GM19023 (cell line): ENCODE measurements around the gene ITIH5.

Experiments used
- ATAC-seq: cut with Tn5 transposase; IDR thresholded peaks from one replicate; pipeline ENCODE4 v1.9.1; 2021; ENCODE audit warnings: mild to moderate bottlenecking, moderate library complexity; ENCODE audit not compliant: unreplicated experiment

The ITIH5 gene

DNA sequence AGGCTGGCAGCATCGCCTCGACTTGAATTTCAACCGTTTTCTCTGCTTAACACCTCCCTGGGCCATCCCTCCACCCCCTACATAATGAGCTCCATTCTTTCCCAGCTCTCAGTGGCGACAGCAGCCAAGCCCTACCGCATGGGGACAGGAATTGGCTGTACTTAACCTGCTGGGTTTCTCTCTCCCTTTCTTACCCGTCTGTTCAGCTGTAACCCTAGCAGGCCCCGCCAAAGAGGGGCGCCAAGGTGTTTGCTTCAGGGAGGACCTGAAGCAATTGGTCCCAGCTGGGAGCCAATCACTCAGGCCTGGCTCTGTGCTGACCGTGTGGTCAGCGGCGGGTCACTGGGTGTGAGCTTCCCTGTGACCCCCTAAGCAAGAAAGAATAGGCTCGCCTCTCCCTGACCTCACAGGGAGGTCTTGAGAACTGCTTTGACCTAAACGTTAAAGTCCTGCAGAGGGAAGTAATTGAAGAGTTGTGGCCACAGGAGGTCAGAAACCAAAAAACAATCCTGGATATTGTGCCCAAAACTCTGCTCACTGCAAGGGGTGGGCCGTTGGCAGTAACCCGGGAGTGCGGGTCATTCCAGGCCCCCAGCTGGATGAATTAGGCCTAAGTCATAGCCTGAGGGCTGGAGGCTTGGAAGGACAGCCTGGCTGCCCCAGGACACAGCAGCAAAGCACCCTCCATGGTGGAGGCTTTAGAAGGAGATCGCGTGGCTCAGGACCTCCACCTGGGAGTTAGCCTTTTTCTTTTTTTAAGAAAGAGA lies 114.6 kb downstream of the ITIH5 start:
- ATAC-seq: no peak

DNA sequence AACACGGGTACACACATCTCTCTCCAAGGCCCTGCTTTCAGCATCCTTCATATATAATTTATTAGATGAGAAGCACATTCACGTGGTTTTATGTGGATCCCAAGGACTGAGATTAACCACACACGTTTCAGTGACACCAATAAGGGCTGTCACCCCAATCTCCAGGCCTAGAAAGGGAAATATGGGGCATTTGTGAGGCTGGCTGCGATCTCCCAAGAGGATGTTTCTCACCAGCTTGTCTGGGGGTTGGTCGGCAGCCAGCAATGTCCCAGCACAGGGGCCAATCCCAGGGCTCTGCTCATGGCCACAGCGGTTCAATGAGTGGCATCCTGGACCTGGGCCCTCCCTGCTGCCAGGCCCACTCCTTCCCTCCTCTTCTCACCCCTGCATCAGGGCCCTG lies 115.5 kb downstream of the ITIH5 start:
- ATAC-seq: no peak

DNA sequence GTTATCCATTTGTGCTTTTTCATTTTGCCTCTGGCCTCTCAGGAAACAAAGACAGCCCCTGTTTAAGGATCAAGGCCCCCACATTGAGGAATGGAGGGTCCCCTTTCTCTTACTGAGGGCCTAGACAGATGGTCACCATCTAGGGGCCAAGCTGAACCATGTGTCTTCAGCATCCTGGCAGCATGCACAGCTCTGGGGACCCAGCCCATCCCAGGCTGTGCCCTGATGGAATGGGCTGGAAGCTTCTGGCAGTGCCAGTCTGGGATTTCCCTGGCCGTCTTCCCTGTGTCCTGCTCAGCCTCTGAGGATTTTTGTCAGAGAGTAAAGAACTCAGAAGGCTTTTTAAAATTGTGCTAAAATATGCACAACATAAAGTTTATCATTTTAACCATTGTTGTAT lies 116.8 kb downstream of the ITIH5 start:
- ATAC-seq: no peak

DNA sequence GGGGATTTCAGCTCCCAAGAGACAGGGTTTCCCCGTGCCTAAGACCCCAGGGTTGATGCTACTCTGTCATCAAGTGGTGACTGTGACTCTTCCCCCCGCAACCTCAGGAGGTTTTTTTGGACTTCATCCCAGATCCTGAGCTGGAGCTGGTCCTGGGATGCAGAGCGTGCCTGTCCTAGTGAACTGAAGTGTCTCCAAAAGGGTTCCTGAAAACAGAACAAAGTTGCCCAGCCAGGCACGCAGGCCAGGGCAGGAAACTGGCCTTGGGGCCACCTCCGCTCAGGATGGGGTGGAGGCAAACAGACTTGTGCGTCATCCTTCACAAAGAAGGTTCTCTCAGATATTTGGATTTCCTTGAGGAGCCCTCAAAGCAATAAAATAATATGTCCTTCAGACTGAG lies 118.9 kb downstream of the ITIH5 start:
- ATAC-seq: no peak

DNA sequence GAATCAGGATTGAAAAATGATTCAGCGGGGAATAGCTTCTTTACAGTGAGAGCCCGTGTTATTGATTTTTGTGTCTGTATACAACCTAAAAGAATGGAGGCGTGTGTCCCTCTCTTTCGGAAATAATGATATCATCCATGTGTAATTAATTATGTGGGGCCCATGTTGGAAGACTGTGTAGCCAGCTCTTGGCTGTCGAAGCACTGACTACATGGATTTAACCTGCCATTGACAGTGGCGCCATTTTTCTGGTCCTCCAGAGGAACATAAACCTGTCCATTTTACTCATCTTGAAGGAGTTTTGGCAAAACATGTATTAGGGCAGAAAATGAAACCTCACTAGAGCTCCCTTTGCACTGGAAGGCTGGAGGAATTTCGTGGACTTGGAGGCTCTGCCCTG lies 119.6 kb downstream of the ITIH5 start:
- ATAC-seq: no peak

DNA sequence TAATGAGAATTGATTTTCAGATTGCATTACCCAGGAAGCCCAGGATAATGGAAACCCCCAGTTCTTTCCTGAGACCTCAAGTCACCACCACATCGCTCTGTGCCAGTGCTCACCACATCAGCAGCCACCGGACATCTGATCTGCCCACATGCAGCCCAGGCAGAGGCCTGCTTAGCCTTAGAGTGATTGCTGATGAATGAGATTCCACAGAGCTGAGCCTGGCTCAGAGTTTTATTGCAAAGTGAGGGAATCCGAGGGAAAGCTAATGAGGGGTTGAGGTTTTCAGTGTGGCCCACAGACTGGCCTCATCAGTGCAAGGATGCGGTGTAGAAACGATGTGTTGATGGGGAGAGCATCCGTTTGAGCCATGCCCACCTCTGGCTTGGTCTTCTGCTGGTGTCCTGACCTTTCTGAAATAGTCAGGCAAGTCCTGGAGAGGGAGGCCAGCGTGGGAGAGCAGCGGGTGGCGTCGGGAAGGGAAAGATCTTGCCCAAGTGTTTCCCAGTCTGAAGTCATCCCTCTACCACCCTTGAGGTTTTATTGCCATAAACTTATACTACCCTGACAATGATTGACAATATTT lies 120.3 kb downstream of the ITIH5 start:
- ATAC-seq: no peak

DNA sequence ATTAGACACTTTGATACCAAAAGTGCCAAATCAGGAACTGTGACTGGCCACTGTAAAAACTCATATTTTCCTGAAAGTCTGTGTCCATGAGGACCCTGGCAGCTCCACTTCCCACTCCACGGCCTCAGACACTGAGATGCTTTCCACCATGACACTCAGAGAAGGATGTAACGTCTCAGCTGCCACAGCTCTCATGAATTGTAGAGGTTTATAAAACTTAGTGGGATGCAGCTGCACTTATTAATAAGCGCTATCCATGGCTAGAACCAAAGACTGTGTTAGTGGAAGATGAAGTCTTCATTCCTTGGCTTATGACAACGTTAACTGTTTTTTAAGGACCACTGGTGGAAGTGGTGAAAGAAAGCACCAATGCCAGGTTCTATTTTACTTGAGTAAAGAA lies 121.0 kb downstream of the ITIH5 start:
- ATAC-seq: no peak

DNA sequence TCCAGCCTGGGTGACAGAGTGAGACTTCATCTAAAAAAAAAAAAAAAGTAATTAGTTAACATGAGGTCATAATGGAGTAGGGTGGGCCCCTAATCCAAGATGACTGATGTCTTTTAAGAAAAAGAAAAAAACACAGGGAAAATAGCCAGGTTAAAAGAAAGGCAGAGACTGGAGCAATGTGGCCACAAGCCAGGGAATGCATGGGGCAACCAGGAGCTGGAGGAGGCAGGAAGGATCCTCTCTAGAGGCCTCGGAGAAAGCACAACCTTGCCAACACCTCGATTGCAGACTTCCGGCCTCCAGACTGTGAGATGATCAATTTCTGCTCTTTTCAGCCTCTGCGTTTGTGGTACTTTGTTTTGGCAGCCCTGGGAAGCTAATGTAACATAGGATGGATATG lies 121.5 kb downstream of the ITIH5 start:
- no peak for ATAC-seq

DNA sequence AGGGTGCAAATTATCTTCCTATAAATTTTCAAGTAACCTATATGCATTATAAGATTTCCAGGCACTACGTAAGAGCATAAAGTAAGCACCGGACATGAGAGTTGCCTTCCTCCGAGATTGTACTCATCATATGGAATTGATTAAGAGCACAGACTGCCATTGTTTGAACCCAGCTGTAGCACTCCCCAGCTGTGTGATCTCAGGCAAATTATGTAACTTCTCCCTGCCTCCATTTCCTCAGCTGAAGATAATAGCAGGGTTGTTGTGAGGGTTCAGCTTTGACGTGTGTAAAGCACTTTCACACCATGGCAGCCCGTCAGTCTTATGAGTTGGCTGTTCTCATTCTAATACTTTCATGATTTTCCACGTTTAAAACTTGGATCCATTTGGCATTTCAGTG lies 122.6 kb downstream of the ITIH5 start:
- no peak for ATAC-seq

DNA sequence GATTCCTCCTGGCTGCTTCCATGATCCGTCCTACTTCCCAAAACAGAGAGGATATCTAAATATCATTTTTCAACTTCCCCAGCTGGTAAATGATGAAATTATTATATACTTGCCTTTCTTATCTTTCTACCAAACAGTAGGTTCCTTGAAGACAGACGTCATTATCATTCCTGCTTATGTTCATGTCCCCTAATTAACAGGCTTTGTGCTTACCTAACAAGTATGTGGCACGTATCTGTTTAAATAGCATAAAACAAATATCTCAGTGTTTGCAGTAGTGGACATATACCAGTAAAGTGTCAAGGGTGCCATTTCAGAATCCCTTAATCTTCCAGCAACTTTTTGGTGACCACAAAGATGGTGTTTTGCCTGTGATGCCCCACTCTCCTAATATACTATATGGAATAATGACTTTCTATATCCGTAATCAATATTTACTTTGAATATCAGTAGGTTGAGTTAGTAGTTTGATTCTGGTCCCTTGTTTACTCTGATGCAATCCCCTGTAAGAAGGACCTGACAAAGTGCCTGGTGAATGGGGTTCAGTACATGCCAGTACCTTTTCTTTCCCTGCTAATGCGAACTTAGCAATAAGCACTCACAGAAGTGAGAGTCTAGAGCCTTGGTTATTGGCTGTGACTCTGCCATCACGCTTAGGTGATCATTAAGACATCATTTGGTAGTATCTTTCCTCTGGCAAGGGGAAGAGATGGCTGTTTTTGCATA lies 124.4 kb downstream of the ITIH5 start:
- no peak for ATAC-seq

DNA sequence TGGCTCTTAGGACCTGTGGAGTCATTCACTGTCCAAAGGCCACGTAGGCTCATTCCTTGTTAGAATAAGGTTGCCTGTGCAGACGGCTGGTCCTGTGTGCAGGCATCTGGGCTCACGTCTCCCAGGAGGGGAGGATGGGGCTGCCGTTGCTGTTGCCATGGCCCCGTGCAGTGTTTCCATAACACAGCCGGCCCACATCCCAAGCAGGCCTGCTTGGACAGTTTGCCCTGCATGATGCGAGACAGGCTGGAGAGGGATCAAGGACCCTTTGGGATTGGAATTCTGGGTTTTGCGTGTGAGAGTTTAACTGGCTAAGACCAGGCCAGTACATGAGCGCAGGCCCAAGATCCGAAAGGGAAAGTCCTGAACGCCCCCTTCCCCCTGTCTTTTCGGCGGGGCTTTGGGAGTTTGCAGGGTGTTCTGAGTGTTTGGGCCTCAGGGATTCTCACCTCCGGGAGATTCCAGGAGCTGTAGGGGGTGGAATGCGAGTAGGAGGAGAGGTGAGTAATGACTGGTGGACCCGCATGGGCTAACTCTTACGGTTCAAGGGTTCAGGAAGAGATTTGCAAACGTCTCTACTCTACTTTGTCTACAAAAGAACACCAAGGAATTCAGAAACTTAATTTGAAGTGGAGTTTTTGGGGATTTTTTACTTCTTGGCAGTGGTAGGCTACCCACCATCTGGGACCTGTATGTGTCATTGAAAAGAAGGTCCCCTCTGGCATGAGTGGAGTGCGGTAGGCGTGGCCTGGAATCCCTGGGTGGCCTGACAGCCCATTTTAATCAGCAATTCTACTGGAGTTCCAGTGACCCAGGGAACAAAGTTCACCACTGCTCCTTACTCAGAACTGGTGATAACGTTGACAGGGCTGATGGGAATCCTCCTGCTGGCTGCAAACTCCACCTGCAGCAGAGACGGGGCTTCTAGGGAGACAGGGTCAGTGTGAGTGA lies 125.4 kb downstream of the ITIH5 start:
- no peak for ATAC-seq

DNA sequence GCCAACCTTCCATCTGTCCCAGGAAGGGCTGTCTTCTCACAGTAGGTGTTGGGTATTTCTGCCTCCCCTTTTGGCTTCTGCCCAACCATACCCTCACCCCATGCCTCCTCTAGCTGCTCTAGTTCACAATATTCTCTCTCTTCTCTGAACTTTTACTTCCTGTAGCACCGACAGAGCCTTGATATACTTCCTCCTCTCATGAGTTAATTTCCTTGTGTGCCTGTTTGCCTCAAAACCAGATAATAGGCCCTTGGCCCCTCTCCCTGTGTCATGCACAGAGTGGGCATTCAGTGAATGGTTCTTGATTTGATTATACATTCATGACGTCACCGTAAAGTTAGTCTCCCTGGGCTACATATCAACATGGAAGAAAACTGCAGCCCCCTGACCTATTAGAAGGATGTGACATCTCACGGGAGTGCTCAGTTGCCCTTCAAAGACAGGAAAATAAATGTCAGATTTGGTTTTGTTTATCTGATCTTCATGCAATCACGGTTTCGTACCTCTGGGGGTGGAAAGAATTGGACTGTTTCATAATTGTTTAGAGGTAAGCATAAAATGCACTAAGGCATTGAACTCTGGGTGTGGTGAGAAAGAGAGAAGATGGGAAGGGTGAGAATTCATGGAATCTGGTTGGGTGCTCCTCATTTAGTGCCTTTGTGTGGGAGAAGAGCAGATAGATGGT lies 127.7 kb downstream of the ITIH5 start:
- no peak for ATAC-seq

DNA sequence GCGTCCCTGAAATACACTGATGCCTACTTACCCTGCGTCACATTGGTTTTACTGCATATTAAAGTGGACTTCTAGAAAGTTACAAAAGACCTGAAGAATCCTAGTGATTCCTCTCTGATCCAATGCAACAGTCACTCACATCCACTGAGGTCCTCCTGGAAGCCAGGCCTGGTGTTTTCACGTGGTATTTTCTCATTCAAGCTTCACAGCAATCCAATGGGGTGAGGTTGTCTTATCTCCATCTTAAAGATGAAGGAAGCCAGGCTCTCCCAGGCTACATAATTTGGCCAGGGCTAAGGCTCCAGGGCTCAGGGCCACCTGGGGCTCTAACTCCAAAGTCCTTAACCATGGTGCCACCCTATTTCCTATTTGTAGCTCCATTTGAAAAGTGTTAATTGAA lies 129.6 kb downstream of the ITIH5 start:
- ATAC-seq: no peak

DNA sequence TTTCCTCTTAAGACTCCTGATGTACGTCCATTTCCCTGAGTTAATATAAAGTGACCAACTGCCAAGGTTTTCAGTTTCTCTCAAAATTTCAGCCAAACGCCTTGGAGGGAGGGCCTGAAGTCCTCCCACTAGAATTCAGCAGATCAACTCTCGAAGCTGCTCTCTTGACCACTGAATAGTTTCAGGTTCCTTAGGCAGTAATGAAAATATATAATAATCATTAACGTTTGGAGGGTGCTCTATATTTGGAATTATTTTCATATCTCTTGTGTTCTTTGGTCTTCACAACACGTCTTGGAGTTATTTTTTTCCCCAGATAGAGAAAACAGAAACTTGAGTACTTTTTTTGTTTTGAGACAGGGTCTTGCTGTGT lies 132.3 kb downstream of the ITIH5 start:
- peak; percentile 75 for ATAC-seq

DNA sequence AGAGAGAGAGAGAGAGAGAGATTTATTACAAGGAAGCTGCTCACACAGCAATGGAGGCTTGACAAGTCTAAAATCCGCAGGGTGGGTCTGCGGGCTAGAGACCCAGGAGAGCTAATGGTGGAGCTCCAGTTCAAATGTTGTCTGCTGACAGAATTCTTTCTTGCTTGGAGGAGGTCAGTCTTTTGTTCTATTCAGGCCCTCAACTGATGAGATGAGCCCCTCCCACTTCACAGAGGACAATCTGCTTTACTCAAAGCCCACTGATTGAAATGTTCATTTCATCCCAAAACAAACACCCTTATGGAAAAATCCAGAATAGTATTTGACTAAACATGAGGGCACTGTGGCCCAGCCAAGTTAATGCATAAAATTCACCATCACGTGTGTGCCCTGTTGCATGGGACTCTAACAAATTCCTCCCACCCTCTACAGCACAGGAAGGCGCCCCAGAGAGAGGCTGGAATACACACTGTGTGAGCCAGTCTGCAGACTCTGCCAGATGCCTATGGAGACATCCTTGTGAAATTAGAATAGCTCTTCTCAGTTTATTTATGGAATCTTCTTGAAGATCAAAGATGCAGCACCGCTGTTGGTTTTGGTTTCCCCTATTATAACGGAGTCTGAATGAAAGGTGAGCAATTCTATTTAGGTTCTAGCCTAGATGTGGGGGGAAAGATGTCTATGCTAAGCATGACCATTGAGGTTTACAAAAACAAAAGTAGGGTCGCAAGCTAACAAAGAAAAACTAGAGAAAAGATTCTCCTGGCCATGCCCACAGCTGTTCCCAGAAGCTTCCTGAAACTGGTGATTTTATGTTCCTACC lies 132.9 kb downstream of the ITIH5 start:
- ATAC-seq: peak; percentile 43

DNA sequence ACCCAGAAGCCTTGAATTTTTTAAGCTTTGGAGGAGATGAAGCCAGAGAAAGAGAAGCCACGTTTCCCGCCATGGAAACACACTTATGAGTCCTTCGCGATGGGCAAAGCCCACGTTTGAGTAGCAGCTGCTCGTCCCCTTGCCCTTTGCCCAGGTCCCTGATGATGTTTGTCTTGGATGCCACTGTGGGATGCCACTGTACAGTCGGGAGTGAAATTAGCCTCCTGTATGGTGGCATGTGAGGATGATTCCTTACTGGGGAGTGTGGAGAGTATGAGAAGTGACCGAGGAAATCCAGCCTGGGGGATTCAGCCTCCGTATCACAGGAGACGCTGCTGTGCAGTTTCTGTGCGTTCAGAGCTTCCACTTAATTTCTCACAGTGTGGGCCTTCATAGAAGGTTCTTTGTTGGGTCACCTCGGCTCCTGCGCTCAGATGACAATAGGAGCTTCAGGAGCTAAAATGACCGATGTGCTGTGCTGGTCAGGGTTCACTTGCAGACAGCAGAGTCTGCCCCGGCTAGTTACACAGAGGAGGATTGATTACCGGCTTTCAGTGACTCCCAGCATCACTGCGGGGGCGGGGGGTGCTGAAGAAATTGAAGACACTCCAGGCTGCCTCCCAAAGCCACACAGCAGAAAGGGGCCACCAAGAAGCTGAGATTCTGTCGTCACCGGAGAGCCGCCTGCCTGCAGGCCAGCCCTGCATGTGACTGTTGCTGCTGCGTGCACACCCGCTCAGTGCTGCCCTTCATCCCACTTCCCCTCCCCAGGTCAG lies 133.9 kb downstream of the ITIH5 start:
- no peak for ATAC-seq

DNA sequence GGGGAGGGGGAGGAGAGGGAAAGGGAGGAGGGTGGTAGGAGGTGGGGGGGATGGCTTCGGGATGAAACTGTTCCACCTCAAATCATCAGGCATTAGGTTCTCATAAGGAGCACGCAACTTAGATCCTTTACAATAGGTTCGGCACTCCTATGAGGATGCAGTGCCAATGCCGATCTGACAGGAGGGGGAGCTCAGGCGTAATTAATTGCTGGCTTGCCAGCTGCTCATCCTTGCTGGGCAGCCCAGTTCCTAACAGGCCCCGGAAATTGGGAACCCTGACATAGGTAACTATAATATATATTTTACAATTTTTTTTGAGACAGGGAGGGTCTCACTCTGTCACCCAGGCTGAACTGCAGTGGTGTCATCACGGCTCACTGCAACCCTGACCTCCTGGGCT lies 137.1 kb downstream of the ITIH5 start:
- ATAC-seq: no peak

DNA sequence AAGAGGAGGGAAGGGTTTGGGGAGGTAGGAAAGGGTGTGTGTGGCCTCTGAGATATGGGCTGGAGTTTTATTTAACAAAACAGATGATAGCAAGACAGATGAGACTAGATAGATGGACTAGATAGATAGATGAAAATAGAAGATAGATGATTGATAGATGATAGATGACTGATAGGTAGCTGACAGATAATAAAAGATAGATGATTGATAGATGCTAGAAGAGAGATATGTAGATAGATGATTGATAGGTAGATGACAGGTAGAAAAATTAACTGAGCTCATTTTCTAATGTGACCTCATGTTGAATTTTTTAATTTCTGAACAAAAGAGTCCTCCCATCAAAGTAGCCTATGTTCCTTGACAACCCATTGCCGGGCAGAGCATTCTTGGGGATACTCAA lies 139.3 kb downstream of the ITIH5 start:
- no peak for ATAC-seq

DNA sequence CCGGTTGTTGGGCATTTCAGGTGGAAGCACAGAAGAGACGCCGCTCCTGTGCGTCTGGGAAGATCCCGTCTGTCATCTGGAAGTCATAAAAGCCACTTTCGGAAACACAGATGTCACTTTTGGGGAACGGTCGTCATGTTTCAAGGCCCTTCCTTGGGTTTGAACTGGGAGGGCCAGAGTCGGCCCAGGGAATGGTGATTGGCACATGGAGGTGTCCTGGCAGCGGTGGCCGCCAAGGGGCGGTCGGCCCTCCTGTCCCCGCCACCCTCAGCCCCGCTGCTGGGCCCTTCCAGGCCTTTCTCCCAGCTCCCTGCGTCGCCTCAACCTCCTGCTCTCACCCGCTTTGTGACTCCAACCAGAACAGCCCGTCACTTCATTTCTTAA lies 140.8 kb downstream of the ITIH5 start:
- ATAC-seq: no peak
